ENCODE measurements around the gene PLCB4. TPM values are rescaled to one million over a fixed set of nuclear protein-coding genes. Genes with fewer than 3 reads are reported as not detected.

PLCB4 gene
- total RNA-seq, 4 donors from 2014 or later: 3.5 to 30.5 (median 17.5) TPM

GRCh38 chr20:9285617-9286016 lies 216.7 kb downstream of the PLCB4 start:
- H3K27me3 ChIP-seq: no peaks in the 10 kb centered on the region
- H3K9me3 ChIP-seq: no peaks in the 10 kb centered on the region
- H3K27ac ChIP-seq: no peak overlapping the region
- no peaks in the 10 kb centered on the region for H3K36me3 ChIP-seq
- TF ChIP-seq POLR2A (IDR thresholded peaks at IDR 0.05): no peak
- TF ChIP-seq CTCF (IDR thresholded peaks at IDR 0.05): no peak
- no peak for DNase-seq
- H3K4me3 ChIP-seq: no peak overlapping the region
- no peaks in the 10 kb centered on the region for H3K4me1 ChIP-seq

DNA sequence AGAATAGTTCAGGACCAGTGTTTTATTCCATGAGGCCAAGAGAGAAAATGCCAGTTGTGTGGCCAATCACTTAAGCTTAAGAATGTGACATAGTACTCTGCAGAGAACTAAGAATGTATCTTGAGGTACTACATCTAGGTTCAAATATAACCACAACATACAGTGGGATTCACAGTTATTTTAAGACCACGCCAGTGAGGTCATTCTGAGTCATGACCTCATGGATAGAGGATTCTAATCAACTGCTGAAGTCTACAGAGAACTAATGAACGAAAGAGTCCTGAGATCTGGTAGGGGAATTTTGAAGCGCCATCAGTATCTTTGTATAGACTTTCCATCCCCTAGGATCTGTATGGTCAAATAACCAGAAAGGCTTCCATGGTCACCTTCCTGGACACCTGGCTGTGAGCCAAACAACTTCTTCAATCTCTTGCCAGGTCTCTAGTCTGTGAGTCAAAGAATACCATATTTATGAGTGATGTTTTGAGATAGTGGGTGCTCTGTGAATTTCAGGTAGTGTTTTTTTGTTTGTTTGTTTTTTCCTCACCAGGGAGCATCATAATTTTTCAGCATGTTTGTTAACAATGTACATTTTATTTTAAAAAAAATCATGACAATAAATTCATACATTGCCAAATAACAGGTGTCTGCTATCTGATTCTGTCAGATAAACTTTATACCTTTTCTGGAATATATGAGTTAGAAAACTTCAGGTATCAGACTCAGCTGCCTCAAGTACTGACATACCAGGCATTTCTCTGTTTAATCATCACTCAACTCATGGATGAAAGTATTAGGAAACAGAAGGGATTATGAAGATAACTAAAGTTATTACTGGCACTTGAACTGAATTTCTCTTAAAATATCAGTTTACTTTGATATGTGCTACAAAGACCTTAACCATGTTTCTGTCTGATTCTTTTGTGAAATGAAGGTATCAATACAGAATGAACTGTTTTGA lies 217.9 kb downstream of the PLCB4 start:
- no peak for TF ChIP-seq POLR2A (IDR thresholded peaks at IDR 0.05)
- no peak for TF ChIP-seq CTCF (IDR thresholded peaks at IDR 0.05)
- no peaks in the 10 kb centered on the region for H3K4me1 ChIP-seq
- no peak for DNase-seq
- no peak overlapping the region for H3K27ac ChIP-seq
- no peaks in the 10 kb centered on the region for H3K9me3 ChIP-seq
- H3K4me3 ChIP-seq: no peak overlapping the region
- no peaks in the 10 kb centered on the region for H3K27me3 ChIP-seq
- no peaks in the 10 kb centered on the region for H3K36me3 ChIP-seq

- Histone ChIP-seq H3K27me3 (no peaks in the 10 kb centered on the region), H3K36me3 (no peaks in the 10 kb centered on the region), H3K27ac (no peak overlapping the region), H3K9me3 (no peaks in the 10 kb centered on the region), H3K4me3 (no peak overlapping the region), H3K4me1 (no peaks in the 10 kb centered on the region)
- no peak for TF ChIP-seq POLR2A (IDR thresholded peaks at IDR 0.05)
- DNase-seq: no peak
These were observed 218.9 kb downstream of the PLCB4 start for GRCh38 chr20:9287826-9288225.

- no peaks in the 10 kb centered on the region for H3K4me1 ChIP-seq
- H3K9me3 ChIP-seq: no peaks in the 10 kb centered on the region
- no peaks in the 10 kb centered on the region for H3K36me3 ChIP-seq
- TF ChIP-seq POLR2A (IDR thresholded peaks at IDR 0.05): no peak
- TF ChIP-seq CTCF (IDR thresholded peaks at IDR 0.05): no peak
- no peak overlapping the region for H3K27ac ChIP-seq
- no peak overlapping the region for H3K4me3 ChIP-seq
- DNase-seq: no peak
- no peaks in the 10 kb centered on the region for H3K27me3 ChIP-seq
These were observed 221.4 kb downstream of the PLCB4 start for GRCh38 chr20:9290331-9290730.

GRCh38 chr20:9293145-9293544 lies 224.3 kb downstream of the PLCB4 start:
- H3K9me3 ChIP-seq: no peaks in the 10 kb centered on the region
- DNase-seq: no peak
- TF ChIP-seq CTCF (IDR thresholded peaks at IDR 0.05) (no peak), POLR2A (IDR thresholded peaks at IDR 0.05) (no peak)

DNA sequence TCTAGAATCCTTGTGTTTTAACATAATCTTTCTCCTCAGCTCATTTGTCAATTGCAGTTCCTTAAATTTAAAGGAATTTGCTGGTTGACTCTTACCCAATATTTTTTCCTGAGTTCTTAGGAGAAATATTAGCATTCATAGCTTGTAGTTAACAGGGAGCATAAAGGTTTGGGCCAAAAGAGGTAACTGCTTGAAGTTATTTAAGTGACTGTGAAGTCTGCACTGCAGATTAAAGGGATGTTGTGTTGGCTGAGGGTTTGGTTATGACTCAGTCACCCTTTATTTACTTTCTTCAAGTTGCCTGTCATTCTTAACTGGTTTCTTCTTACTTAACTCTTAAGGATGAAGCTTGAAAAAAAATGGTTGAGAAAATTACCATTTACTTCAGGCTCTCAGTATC lies 225.2 kb downstream of the PLCB4 start:
- TF ChIP-seq CTCF (IDR thresholded peaks at IDR 0.05) (no peak), POLR2A (IDR thresholded peaks at IDR 0.05) (no peak)
- no peak for DNase-seq
- Histone ChIP-seq H3K36me3 (no peaks in the 10 kb centered on the region), H3K4me3 (no peak overlapping the region), H3K9me3 (no peaks in the 10 kb centered on the region), H3K27ac (no peak overlapping the region), H3K27me3 (no peaks in the 10 kb centered on the region), H3K4me1 (no peaks in the 10 kb centered on the region)

More at GRCh38 chr20:9293145-9293544, 224.3 kb downstream of the PLCB4 start:
- no peaks in the 10 kb centered on the region for H3K4me1 ChIP-seq
- H3K4me3 ChIP-seq: no peak overlapping the region
- no peaks in the 10 kb centered on the region for H3K27me3 ChIP-seq
- H3K27ac ChIP-seq: no peak overlapping the region
- no peaks in the 10 kb centered on the region for H3K36me3 ChIP-seq
